ENCODE data around the gene MKLN1. TPM values are rescaled to one million over a fixed set of nuclear protein-coding genes. Genes with fewer than 3 reads are reported as not detected.

MKLN1 gene
- total RNA-seq, 1 experiment from 2014 or later: 48.5 TPM

DNA sequence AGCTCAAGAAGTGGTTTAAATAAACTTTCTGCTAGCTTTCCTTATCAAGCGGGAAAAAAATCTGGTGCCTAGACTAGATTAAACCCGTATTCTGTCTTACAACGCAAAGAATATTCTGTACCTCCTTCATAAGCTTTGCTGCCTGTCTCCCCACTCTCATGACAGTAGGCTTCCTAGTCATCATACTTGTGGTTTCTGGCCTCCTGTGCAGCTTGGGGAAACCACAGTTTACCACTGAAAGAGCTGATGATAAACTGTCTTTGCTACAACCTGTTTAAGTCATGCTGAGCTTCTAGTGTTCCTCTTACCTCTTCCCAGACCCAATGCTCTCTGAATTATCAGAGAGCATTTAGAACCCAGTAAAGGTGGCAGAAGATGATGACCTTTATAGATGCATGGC lies 173.7 kb downstream of the MKLN1 start:
- POLR2A ChIA-PET: no interaction called here
- CTCF ChIA-PET: interaction anchor here (1.2 kb wide), 1 partner anchor 13 kb away, joined by 3 read pairs; no protein-coding TSS in a partner anchor
- Histone ChIP-seq H3K36me3 (ENCODE audit: control insufficient read depth in 1 of 2, insufficient read depth in 2 of 2, low read length in 2 of 2) (peaks cover 3% of the 10 kb centered on the region in 2 experiments; a peak in 2 of 4 replicates), H4K20me1 (ENCODE audit: insufficient read depth) (no peaks in the 10 kb centered on the region), H3K4me1 (ENCODE audit: control insufficient read depth in 1 of 2, insufficient read depth in 2 of 2, low read length in 2 of 2) (no peaks in the 10 kb centered on the region), H2AFZ (ENCODE audit: low read depth, low read length, poor library complexity, severe bottlenecking) (no peak overlapping the region), H3K27me3 (ENCODE audit: insufficient read depth, low read length) (no peaks in the 10 kb centered on the region), H3K4me2 (ENCODE audit: low read length) (no peak overlapping the region), H3K9ac (ENCODE audit: low read length) (no peak overlapping the region), H3K4me3 (replicated peaks in 1 of 2; ENCODE audit: low read depth in 1 of 2, low read length in 2 of 2) (no peak overlapping the region), H3K27ac (ENCODE audit: low read depth, low read length) (no peak overlapping the region), H3K9me2 (ENCODE audit: insufficient read depth) (no peaks in the 10 kb centered on the region), H3K79me2 (ENCODE audit: insufficient read depth, low read length) (no peaks in the 10 kb centered on the region), H3K9me3 (ENCODE audit: control insufficient read depth in 1 of 2, insufficient read depth in 1 of 2, low read depth in 1 of 2, low read length in 2 of 2) (no peaks in the 10 kb centered on the region)
- no TSS peak for BruUV-seq (replicated peaks)
- RAD21 ChIA-PET (ENCODE audit: low non-redundant PET in 1 of 2, low total read pairs in 2 of 2, uncharacterized antibody in 2 of 2, unreplicated experiment in 2 of 2): no interaction called here
- DNase-seq (ENCODE audit: low read depth, low spot score): no peak
- TF ChIP-seq SP1 (IDR thresholded peaks at IDR 0.05; ENCODE audit: low read depth): no peak
- TF ChIP-seq, protein P1, sequence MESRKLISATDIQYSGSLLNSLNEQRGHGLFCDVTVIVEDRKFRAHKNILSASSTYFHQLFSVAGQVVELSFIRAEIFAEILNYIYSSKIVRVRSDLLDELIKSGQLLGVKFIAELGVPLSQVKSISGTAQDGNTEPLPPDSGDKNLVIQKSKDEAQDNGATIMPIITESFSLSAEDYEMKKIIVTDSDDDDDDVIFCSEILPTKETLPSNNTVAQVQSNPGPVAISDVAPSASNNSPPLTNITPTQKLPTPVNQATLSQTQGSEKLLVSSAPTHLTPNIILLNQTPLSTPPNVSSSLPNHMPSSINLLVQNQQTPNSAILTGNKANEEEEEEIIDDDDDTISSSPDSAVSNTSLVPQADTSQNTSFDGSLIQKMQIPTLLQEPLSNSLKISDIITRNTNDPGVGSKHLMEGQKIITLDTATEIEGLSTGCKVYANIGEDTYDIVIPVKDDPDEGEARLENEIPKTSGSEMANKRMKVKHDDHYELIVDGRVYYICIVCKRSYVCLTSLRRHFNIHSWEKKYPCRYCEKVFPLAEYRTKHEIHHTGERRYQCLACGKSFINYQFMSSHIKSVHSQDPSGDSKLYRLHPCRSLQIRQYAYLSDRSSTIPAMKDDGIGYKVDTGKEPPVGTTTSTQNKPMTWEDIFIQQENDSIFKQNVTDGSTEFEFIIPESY (IDR thresholded peaks at IDR 0.05; ENCODE audit: extremely low read depth, insufficient replicate concordance, low read length): no peak
- TF ChIP-seq, protein P2, sequence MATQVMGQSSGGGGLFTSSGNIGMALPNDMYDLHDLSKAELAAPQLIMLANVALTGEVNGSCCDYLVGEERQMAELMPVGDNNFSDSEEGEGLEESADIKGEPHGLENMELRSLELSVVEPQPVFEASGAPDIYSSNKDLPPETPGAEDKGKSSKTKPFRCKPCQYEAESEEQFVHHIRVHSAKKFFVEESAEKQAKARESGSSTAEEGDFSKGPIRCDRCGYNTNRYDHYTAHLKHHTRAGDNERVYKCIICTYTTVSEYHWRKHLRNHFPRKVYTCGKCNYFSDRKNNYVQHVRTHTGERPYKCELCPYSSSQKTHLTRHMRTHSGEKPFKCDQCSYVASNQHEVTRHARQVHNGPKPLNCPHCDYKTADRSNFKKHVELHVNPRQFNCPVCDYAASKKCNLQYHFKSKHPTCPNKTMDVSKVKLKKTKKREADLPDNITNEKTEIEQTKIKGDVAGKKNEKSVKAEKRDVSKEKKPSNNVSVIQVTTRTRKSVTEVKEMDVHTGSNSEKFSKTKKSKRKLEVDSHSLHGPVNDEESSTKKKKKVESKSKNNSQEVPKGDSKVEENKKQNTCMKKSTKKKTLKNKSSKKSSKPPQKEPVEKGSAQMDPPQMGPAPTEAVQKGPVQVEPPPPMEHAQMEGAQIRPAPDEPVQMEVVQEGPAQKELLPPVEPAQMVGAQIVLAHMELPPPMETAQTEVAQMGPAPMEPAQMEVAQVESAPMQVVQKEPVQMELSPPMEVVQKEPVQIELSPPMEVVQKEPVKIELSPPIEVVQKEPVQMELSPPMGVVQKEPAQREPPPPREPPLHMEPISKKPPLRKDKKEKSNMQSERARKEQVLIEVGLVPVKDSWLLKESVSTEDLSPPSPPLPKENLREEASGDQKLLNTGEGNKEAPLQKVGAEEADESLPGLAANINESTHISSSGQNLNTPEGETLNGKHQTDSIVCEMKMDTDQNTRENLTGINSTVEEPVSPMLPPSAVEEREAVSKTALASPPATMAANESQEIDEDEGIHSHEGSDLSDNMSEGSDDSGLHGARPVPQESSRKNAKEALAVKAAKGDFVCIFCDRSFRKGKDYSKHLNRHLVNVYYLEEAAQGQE (IDR thresholded peaks at IDR 0.05; ENCODE audit: low read depth): no peak
- TF ChIP-seq RAD21 (IDR thresholded peaks at IDR 0.05; ENCODE audit: low read depth): no peak
- no peak for TF ChIP-seq MAX (IDR thresholded peaks at IDR 0.05)
- no peak for TF ChIP-seq POLR2AphosphoS5 (IDR thresholded peaks at IDR 0.05; ENCODE audit: low read depth, low read length)
- TF ChIP-seq, protein P3, sequence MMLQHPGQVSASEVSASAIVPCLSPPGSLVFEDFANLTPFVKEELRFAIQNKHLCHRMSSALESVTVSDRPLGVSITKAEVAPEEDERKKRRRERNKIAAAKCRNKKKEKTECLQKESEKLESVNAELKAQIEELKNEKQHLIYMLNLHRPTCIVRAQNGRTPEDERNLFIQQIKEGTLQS (IDR thresholded peaks at IDR 0.05): no peak
- no peak for TF ChIP-seq ZNF274 (IDR thresholded peaks at IDR 0.05; ENCODE audit: low read depth, low read length)
- TF ChIP-seq ELF1 (IDR thresholded peaks at IDR 0.05; ENCODE audit: borderline replicate concordance, low read depth): no peak
- no peak for TF ChIP-seq EZH2 (IDR thresholded peaks at IDR 0.05)
- no peak for TF ChIP-seq EGR1 (IDR thresholded peaks at IDR 0.05; ENCODE audit: low read depth)
- TF ChIP-seq TCF7L2 (IDR thresholded peaks at IDR 0.05; ENCODE audit: borderline replicate concordance, extremely low read depth, insufficient read depth, insufficient read length): no peak
- no peak for TF ChIP-seq SIN3A (IDR thresholded peaks at IDR 0.05; ENCODE audit: low read depth)
- TF ChIP-seq CEBPB (IDR thresholded peaks at IDR 0.05; ENCODE audit: low read depth): no peak
- ATAC-seq: no peak
- intact Hi-C loops (cut with micrococcal nuclease): no loop called here

Data from HCT116 (cell line).